PC-3 (cell line): ENCODE measurements around the gene ZNF516. TPM values are rescaled to one million over a fixed set of nuclear protein-coding genes. Genes with fewer than 3 reads are reported as not detected.

Experiments used
- ATAC-seq: fragments of 200-7000 bp; cut with Tn5 transposase; 2 replicates; pipeline ENCODE4 v1.9.1; 2020; ENCODE audit warnings: mild to moderate bottlenecking, moderate library complexity
- BruUV-seq: library from RNA; stranded (reverse); fragments of 400-500 nt; replicated peaks from 2 replicates; lab custom pipeline; 2021; lab: Mats Ljungman, UMichigan
- CTCF ChIA-PET: fragments of 300-600 bp; sonication (Branson Sonifier 250); formaldehyde crosslinking; loops from one replicate; lab custom pipeline; 2022; ENCODE audit warnings: antibody characterized with exemption; lab: Charles Lee
- POLR2A ChIA-PET: fragments of 300-600 bp; sonication (Branson Sonifier 250); formaldehyde crosslinking; loops from one replicate; lab custom pipeline; 2022; ENCODE audit warnings: antibody characterized with exemption; ENCODE audit not compliant: unreplicated experiment; lab: Charles Lee
- DNase-seq: peaks from one replicate; pipeline ENCODE4 v3.0.0-alpha.2; 2015
- H2AFZ ChIP-seq: fragments of 300-600 bp; sonication (generic); 2 replicates; pipeline ENCODE4 v1.6.0; 2016; ENCODE audit warnings: antibody characterized with exemption, low read length
- H3F3A ChIP-seq: fragments of 300-600 bp; sonication (generic); one replicate; pipeline ENCODE4 v1.6.0; 2017; ENCODE audit warnings: antibody characterized with exemption, low read length, control low read depth, mild to moderate bottlenecking; ENCODE audit not compliant: unreplicated experiment
- H3K27ac ChIP-seq: fragments of 300-600 bp; sonication (generic); 2 replicates; pipeline ENCODE4 v1.5.1; 2016; ENCODE audit warnings: mild to moderate bottlenecking, low read length
- H3K27me3 ChIP-seq: fragments of 300-600 bp; sonication (generic); 2 replicates; pipeline ENCODE4 v1.6.1; 2016; ENCODE audit warnings: low read length, mixed read lengths
- H3K36me3 ChIP-seq: fragments of 300-600 bp; sonication (generic); 2 replicates; pipeline ENCODE4 v1.6.1; 2016; ENCODE audit warnings: low read depth, mixed run types, low read length, mixed read lengths
- H3K4me1 ChIP-seq: fragments of 300-600 bp; sonication (generic); 2 replicates; pipeline ENCODE4 v1.5.1; 2016; ENCODE audit warnings: low read length; ENCODE audit not compliant: insufficient read depth
- H3K4me2 ChIP-seq: fragments of 300-600 bp; sonication (generic); 2 replicates; pipeline ENCODE4 v1.6.0; 2016; ENCODE audit warnings: low read length
- H3K4me3 ChIP-seq: fragments of 300-600 bp; sonication (generic); 2 replicates; pipeline ENCODE4 v1.5.1; 2016; ENCODE audit warnings: mild to moderate bottlenecking, low read length, mixed read lengths
- H3K79me2 ChIP-seq: fragments of 300-600 bp; sonication (generic); 2 replicates; pipeline ENCODE4 v1.6.1; 2017; ENCODE audit warnings: low read length, mixed read lengths
- H3K9ac ChIP-seq: fragments of 300-600 bp; sonication (generic); 2 replicates; pipeline ENCODE4 v1.6.0; 2016; ENCODE audit warnings: mild to moderate bottlenecking, low read length
- H3K9me2 ChIP-seq: fragments of 300-600 bp; sonication (generic); replicated peaks from 2 replicates; pipeline ENCODE4 v1.6.1; 2016; ENCODE audit warnings: mixed run types, low read length, mixed read lengths
- H3K9me3 ChIP-seq: fragments of 300-600 bp; sonication (generic); 2 replicates; pipeline ENCODE4 v1.6.1; 2016; ENCODE audit warnings: low read length, mixed read lengths
- H4K20me1 ChIP-seq: fragments of 300-600 bp; sonication (generic); 2 replicates; pipeline ENCODE4 v1.6.1; 2016; ENCODE audit warnings: low read length, mixed read lengths
- EZH2 ChIP-seq: fragments of 300-600 bp; sonication (generic); IDR thresholded peaks from one replicate; pipeline ENCODE4 v1.6.1; 2017; ENCODE audit warnings: antibody characterized with exemption, mild to moderate bottlenecking, low read length; ENCODE audit not compliant: unreplicated experiment
- EZH2phosphoT487 ChIP-seq: fragments of 300-600 bp; sonication (generic); IDR thresholded peaks from 2 replicates; pipeline ENCODE4 v1.6.1; 2018; ENCODE audit warnings: mild to moderate bottlenecking, antibody characterized with exemption, low read length, borderline replicate concordance
- intact Hi-C: fragments of 100-400 bp; cut with micrococcal nuclease; formaldehyde crosslinking; loops from 2 replicates; pipeline ENCODE4 v1.9.0; 2023
- total RNA-seq: library from RNA; depleted of rRNA; stranded (reverse); fragments of >200 nt; gene quantifications from 2 replicates; pipeline ENCODE4 v1.2.3, GENCODE V29; 2014
- TF ChIP-seq, protein P1 (sequence below): fragments of 300-600 bp; sonication (generic); conservative IDR thresholded peaks from 2 replicates; pipeline ENCODE4 v1.5.1; 2017; ENCODE audit warnings: antibody characterized with exemption, low read depth, mild to moderate bottlenecking, low read length

Gene ZNF516
- total RNA-seq, 1 experiment from 2014 or later, result 4.0 TPM

DNA sequence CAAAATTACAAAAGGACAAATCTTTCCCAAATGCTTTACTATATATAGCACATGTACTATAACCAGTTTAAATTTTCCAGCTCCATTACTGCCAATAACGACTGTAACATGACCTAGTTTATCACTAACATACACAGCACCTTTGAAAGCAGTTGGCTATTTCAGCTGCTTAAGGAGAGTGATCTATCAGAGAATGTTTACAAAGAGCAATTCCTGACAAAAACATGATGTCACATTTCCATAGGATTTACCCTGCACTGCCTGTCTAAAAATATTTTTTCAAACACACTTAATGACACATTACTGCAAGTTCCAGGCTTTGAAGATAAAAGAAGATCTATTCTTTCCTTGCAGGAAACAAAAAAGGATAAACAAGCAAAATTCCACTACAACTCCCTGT, 40.6 kb downstream of the ZNF516 start:
- H2AFZ ChIP-seq, result no peak overlapping the region
- H3K4me1 ChIP-seq, result peaks cover 6% of the 10 kb centered on the region
- H3F3A ChIP-seq, result no peaks in the 10 kb centered on the region
- no peaks in the 10 kb centered on the region for H3K36me3 ChIP-seq
- no peak overlapping the region for H3K4me3 ChIP-seq
- no peaks in the 10 kb centered on the region for H4K20me1 ChIP-seq
- peaks cover 61% of the 10 kb centered on the region for H3K27me3 ChIP-seq
- ChIA-PET CTCF (no interaction called here), POLR2A (no interaction called here)
- DNase-seq (no peak), ATAC-seq (no peak)
- H3K27ac ChIP-seq, result no peak overlapping the region
- no peaks in the 10 kb centered on the region for H3K9me2 ChIP-seq
- BruUV-seq, result no TSS peak
- no peaks in the 10 kb centered on the region for H3K9me3 ChIP-seq
- H3K9ac ChIP-seq, result no peak overlapping the region
- no peaks in the 10 kb centered on the region for H3K79me2 ChIP-seq
- intact Hi-C loops, result loop anchor here (5.0 kb wide), 1 partner anchor 38 kb away; no protein-coding TSS in a partner anchor
- no peak overlapping the region for H3K4me2 ChIP-seq
- no peak for TF ChIP-seq EZH2
- no peak for TF ChIP-seq EZH2phosphoT487
- TF ChIP-seq, protein P1, sequence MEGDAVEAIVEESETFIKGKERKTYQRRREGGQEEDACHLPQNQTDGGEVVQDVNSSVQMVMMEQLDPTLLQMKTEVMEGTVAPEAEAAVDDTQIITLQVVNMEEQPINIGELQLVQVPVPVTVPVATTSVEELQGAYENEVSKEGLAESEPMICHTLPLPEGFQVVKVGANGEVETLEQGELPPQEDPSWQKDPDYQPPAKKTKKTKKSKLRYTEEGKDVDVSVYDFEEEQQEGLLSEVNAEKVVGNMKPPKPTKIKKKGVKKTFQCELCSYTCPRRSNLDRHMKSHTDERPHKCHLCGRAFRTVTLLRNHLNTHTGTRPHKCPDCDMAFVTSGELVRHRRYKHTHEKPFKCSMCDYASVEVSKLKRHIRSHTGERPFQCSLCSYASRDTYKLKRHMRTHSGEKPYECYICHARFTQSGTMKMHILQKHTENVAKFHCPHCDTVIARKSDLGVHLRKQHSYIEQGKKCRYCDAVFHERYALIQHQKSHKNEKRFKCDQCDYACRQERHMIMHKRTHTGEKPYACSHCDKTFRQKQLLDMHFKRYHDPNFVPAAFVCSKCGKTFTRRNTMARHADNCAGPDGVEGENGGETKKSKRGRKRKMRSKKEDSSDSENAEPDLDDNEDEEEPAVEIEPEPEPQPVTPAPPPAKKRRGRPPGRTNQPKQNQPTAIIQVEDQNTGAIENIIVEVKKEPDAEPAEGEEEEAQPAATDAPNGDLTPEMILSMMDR, result no peak

DNA sequence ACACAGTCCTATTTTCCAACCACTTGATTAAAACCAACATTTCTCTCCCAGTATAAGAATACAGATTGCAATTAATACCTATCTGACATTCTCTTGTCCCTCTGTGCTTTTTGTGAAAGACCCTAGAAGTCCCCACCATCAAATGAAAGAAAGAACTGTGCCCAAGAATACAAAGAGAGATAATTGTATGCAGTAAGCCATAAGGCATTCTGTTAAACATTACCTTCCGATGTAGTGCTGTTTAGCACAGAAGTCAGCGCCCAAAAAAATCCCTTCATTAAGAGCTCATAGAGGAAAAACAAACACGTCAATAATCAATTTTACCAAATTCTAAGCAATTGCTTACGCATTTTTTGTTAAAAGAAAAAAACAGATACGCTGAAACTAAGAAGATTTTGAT, 41.1 kb downstream of the ZNF516 start:
- no peak for TF ChIP-seq EZH2
- no peak for TF ChIP-seq EZH2phosphoT487
- TF ChIP-seq, protein P1, result no peak
- peaks cover 1% of the 10 kb centered on the region; the same call in 1 of the 2 replicates for H3K4me1 ChIP-seq
- no peaks in the 10 kb centered on the region for H3F3A ChIP-seq
- H3K27ac ChIP-seq, result no peak overlapping the region
- ChIA-PET CTCF (no interaction called here), POLR2A (no interaction called here)
- no peaks in the 10 kb centered on the region for H3K9me3 ChIP-seq
- ATAC-seq (no peak), DNase-seq (no peak)
- no peaks in the 10 kb centered on the region for H3K36me3 ChIP-seq
- H4K20me1 ChIP-seq, result no peaks in the 10 kb centered on the region
- H3K9me2 ChIP-seq, result no peaks in the 10 kb centered on the region
- H3K4me3 ChIP-seq, result no peak overlapping the region
- no TSS peak for BruUV-seq
- intact Hi-C loops, result loop anchor here (5.0 kb wide), 1 partner anchor 38 kb away; no protein-coding TSS in a partner anchor
- no peaks in the 10 kb centered on the region for H3K79me2 ChIP-seq
- H3K9ac ChIP-seq, result no peak overlapping the region
- no peak overlapping the region for H3K4me2 ChIP-seq
- no peak overlapping the region for H2AFZ ChIP-seq
- H3K27me3 ChIP-seq, result peaks cover 61% of the 10 kb centered on the region

DNA sequence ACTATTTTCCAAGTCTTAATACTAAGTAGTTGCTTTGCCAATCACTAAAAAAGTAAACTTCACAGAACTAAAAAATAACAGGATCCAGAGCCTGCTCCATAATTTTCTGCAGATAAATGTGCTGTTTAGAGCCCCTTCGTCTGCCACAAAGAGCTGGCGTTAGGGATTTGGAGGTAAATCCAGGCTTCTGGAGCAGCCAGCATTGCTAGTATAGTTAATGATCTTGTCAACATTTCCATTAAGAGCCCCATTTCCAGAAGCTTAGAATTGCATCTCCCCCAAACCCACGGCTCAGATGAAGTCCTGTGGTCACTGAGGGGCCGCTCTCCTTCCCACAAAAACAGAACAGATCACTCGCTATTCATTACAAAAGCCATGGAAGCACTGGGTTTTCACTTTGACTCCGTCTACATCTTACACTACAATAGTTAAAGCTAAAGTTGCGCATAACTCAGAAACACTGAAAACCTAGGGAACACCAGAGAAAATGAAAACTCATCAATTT, 41.9 kb downstream of the ZNF516 start:
- H3K79me2 ChIP-seq, result no peaks in the 10 kb centered on the region
- DNase-seq (no peak), ATAC-seq (no peak)
- no peak overlapping the region for H3K27ac ChIP-seq
- no peak overlapping the region for H2AFZ ChIP-seq
- no peaks in the 10 kb centered on the region for H3K36me3 ChIP-seq
- H3K9me3 ChIP-seq, result no peaks in the 10 kb centered on the region
- H3K4me2 ChIP-seq, result no peak overlapping the region
- intact Hi-C loops, result loop anchor here (5.0 kb wide), 1 partner anchor 39 kb away; no protein-coding TSS in a partner anchor
- POLR2A ChIA-PET, result no interaction called here
- no peak overlapping the region for H3K4me3 ChIP-seq
- H3F3A ChIP-seq, result no peaks in the 10 kb centered on the region
- no peaks in the 10 kb centered on the region for H3K9me2 ChIP-seq
- CTCF ChIA-PET, result no interaction called here
- H3K27me3 ChIP-seq, result peaks cover 61% of the 10 kb centered on the region
- H3K4me1 ChIP-seq, result no peaks in the 10 kb centered on the region; the same call in 1 of the 2 replicates
- no peaks in the 10 kb centered on the region for H4K20me1 ChIP-seq
- no peak overlapping the region for H3K9ac ChIP-seq
- no TSS peak for BruUV-seq
- TF ChIP-seq EZH2phosphoT487, result no peak
